ENCODE results near the gene VASN.

Gene VASN

DNA sequence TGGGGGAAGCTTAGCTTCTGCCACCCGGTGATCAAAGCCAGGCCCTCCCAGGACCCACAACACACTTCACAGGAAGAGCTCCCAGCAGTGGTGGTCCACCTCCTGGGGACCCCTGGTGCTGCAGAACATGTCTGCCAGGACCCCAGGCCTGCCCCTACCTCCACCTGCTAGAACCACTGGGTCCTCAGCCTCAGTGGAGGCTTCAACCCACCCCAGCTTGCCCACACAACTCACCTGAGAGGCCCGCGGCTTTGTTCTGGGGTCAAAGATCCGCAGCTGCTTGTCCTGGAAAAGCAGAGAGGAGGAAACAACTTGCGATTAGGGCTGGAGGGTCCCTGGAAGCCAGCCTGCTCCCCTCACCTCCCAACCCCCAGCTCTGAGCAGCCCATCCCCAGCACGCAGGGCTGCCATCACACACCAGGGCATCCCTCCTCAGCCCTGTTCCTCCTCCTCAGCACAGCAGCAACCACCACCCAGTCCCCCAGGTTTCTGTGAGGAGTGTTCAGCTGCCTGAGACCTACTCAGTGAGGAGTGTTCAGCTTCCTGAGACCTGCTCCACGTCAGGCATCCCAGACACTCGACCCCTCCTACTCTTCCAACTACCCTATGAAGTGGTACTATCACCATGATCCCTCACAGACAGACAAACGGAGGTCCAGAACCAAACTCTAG, 23.5 kb downstream of the VASN start:
- Histone ChIP-seq H3K27ac (ENCODE audit: low read depth, low read length) (no peak overlapping the region), H3K9me3 (ENCODE audit: control insufficient read depth, insufficient read depth, low read length) (no peaks in the 10 kb centered on the region), H3K79me2 (ENCODE audit: control insufficient read depth, low read length) (no peaks in the 10 kb centered on the region)

GRCh38 chr16:4399001-4399730, 27.5 kb downstream of the VASN start:
- H3K9me3 ChIP-seq (ENCODE audit: control insufficient read depth, insufficient read depth, low read length): no peaks in the 10 kb centered on the region
- no peak overlapping the region for H3K4me2 ChIP-seq (ENCODE audit: low read length)
- peaks cover 3% of the 10 kb centered on the region; the same call in 1 of the 2 replicates for H4K20me1 ChIP-seq (ENCODE audit: control insufficient read depth, insufficient read depth, low read depth, low read length)
- H3K27me3 ChIP-seq (ENCODE audit: control insufficient read depth, low read length): no peaks in the 10 kb centered on the region
- TF ChIP-seq, protein P1, sequence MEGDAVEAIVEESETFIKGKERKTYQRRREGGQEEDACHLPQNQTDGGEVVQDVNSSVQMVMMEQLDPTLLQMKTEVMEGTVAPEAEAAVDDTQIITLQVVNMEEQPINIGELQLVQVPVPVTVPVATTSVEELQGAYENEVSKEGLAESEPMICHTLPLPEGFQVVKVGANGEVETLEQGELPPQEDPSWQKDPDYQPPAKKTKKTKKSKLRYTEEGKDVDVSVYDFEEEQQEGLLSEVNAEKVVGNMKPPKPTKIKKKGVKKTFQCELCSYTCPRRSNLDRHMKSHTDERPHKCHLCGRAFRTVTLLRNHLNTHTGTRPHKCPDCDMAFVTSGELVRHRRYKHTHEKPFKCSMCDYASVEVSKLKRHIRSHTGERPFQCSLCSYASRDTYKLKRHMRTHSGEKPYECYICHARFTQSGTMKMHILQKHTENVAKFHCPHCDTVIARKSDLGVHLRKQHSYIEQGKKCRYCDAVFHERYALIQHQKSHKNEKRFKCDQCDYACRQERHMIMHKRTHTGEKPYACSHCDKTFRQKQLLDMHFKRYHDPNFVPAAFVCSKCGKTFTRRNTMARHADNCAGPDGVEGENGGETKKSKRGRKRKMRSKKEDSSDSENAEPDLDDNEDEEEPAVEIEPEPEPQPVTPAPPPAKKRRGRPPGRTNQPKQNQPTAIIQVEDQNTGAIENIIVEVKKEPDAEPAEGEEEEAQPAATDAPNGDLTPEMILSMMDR (IDR thresholded peaks at IDR 0.05; ENCODE audit: low read depth, low read length, poor library complexity, severe bottlenecking): no peak
- no peak for TF ChIP-seq EZH2phosphoT487 (IDR thresholded peaks at IDR 0.05; ENCODE audit: borderline replicate concordance, low read length)
- H3F3A ChIP-seq (ENCODE audit: control insufficient read depth, insufficient read depth): no peaks in the 10 kb centered on the region
- no peaks in the 10 kb centered on the region for H3K4me1 ChIP-seq (ENCODE audit: control insufficient read depth, low read length)
- no peak overlapping the region for H3K4me3 ChIP-seq (ENCODE audit: low read length)
- H3K79me2 ChIP-seq (ENCODE audit: control insufficient read depth, low read length): no peaks in the 10 kb centered on the region
- H3K36me3 ChIP-seq (ENCODE audit: control insufficient read depth, low read length): peaks cover 43% of the 10 kb centered on the region
- H3K27ac ChIP-seq (ENCODE audit: low read depth, low read length): no peak overlapping the region
- no peaks in the 10 kb centered on the region for H3K9me2 ChIP-seq (replicated peaks; ENCODE audit: control insufficient read depth, low read length)

More for the DNA sequence above, 23.5 kb downstream of the VASN start:
- H3K27me3 ChIP-seq (ENCODE audit: control insufficient read depth, low read length): no peaks in the 10 kb centered on the region
- H3K4me3 ChIP-seq (ENCODE audit: low read length): no peak overlapping the region
- H4K20me1 ChIP-seq (ENCODE audit: control insufficient read depth, insufficient read depth, low read depth, low read length): no peaks in the 10 kb centered on the region; the same call in 1 of the 2 replicates
- no peaks in the 10 kb centered on the region for H3K9me2 ChIP-seq (replicated peaks; ENCODE audit: control insufficient read depth, low read length)
- H3K4me1 ChIP-seq (ENCODE audit: control insufficient read depth, low read length): peaks cover 8% of the 10 kb centered on the region
- H3K4me2 ChIP-seq (ENCODE audit: low read length): no peak overlapping the region
- no peaks in the 10 kb centered on the region for H3F3A ChIP-seq (ENCODE audit: control insufficient read depth, insufficient read depth)
- peaks cover 23% of the 10 kb centered on the region for H3K36me3 ChIP-seq (ENCODE audit: control insufficient read depth, low read length)
- no peak for TF ChIP-seq EZH2phosphoT487 (IDR thresholded peaks at IDR 0.05; ENCODE audit: borderline replicate concordance, low read length)
- TF ChIP-seq, protein P1 (IDR thresholded peaks at IDR 0.05; ENCODE audit: low read depth, low read length, poor library complexity, severe bottlenecking): no peak

GRCh38 chr16:4401094-4401501, 29.4 kb downstream of the VASN start:
- Histone ChIP-seq H3K9me2 (replicated peaks; ENCODE audit: control insufficient read depth, low read length) (no peaks in the 10 kb centered on the region), H3K27me3 (ENCODE audit: control insufficient read depth, low read length) (no peaks in the 10 kb centered on the region), H3K36me3 (ENCODE audit: control insufficient read depth, low read length) (peaks cover 44% of the 10 kb centered on the region), H3K4me1 (ENCODE audit: control insufficient read depth, low read length) (no peaks in the 10 kb centered on the region), H3K27ac (ENCODE audit: low read depth, low read length) (no peak overlapping the region), H3K9me3 (ENCODE audit: control insufficient read depth, insufficient read depth, low read length) (no peaks in the 10 kb centered on the region), H3F3A (ENCODE audit: control insufficient read depth, insufficient read depth) (no peaks in the 10 kb centered on the region), H3K4me3 (ENCODE audit: low read length) (no peak overlapping the region), H3K4me2 (ENCODE audit: low read length) (no peak overlapping the region), H3K79me2 (ENCODE audit: control insufficient read depth, low read length) (no peaks in the 10 kb centered on the region), H4K20me1 (ENCODE audit: control insufficient read depth, insufficient read depth, low read depth, low read length) (peaks cover 6% of the 10 kb centered on the region)
- TF ChIP-seq, protein P1 (IDR thresholded peaks at IDR 0.05; ENCODE audit: low read depth, low read length, poor library complexity, severe bottlenecking): no peak
- TF ChIP-seq EZH2phosphoT487 (IDR thresholded peaks at IDR 0.05; ENCODE audit: borderline replicate concordance, low read length): no peak

Data from DOHH2 (cell line).